PC-9 (cell line): ENCODE measurements around the gene ESR1. TPM values are rescaled to one million over a fixed set of nuclear protein-coding genes. Genes with fewer than 3 reads are reported as not detected.

Source experiments
- BruUV-seq: library from RNA; stranded (reverse); fragments of 400-500 nt; replicated peaks from 2 replicates; lab custom pipeline; 2021; lab: Mats Ljungman, UMichigan
- CTCF ChIA-PET: fragments of 300-600 bp; sonication (Branson Sonifier 250); formaldehyde crosslinking; loops from one replicate; lab custom pipeline; 2022; ENCODE audit warnings: antibody characterized with exemption; lab: Charles Lee
- POLR2A ChIA-PET: fragments of 300-600 bp; sonication (Branson Sonifier 250); formaldehyde crosslinking; loops from one replicate; lab custom pipeline; 2022; ENCODE audit warnings: antibody characterized with exemption; ENCODE audit not compliant: unreplicated experiment; lab: Charles Lee
- DNase-seq, 2 experiments: peaks; one replicate each; pipeline versions ENCODE4 v3.0.0 to v3.0.0-alpha.2; 2015 to 2022; ENCODE audit warnings: mixed read lengths in 1 of 2
- H2AFZ ChIP-seq: fragments of 200-600 bp; sonication (generic); 2 replicates; pipeline ENCODE4 v1.8.1; 2017; ENCODE audit warnings: antibody characterized with exemption
- H3F3A ChIP-seq: fragments of 200-600 bp; sonication (generic); 2 replicates; pipeline ENCODE4 v1.8.1; 2017; ENCODE audit warnings: antibody characterized with exemption, mild to moderate bottlenecking, low read depth; ENCODE audit not compliant: insufficient read depth
- H3K27ac ChIP-seq: fragments of 200-600 bp; sonication (generic); 2 replicates; pipeline ENCODE4 v1.6.1; 2016; ENCODE audit warnings: mixed run types
- H3K27me3 ChIP-seq: fragments of 200-600 bp; sonication (generic); 2 replicates; pipeline ENCODE4 v1.6.1; 2016; ENCODE audit warnings: low read depth, mixed run types; ENCODE audit not compliant: insufficient read depth
- H3K36me3 ChIP-seq: fragments of 200-600 bp; sonication (generic); 2 replicates; pipeline ENCODE4 v1.6.1; 2016; ENCODE audit warnings: low read depth, mixed run types
- H3K4me1 ChIP-seq: fragments of 200-600 bp; sonication (generic); replicated peaks from 2 replicates; pipeline ENCODE4 v1.6.1; 2016; ENCODE audit warnings: mixed run types; ENCODE audit not compliant: insufficient read depth
- H3K4me2 ChIP-seq: fragments of 200-600 bp; sonication (generic); 2 replicates; pipeline ENCODE4 v1.6.1; 2017; ENCODE audit warnings: mixed run types
- H3K4me3 ChIP-seq: fragments of 200-600 bp; sonication (generic); 2 replicates; pipeline ENCODE4 v1.6.1; 2016; ENCODE audit warnings: mixed run types
- H3K79me2 ChIP-seq: fragments of 200-600 bp; sonication (generic); 2 replicates; pipeline ENCODE4 v1.6.1; 2017; ENCODE audit warnings: low read depth, mixed run types
- H3K9me2 ChIP-seq: fragments of 200-600 bp; sonication (generic); 2 replicates; pipeline ENCODE4 v1.8.1; 2017; ENCODE audit warnings: mild to moderate bottlenecking; ENCODE audit not compliant: insufficient read depth
- H3K9me3 ChIP-seq: fragments of 200-600 bp; sonication (generic); 2 replicates; pipeline ENCODE4 v1.8.1; 2016; ENCODE audit warnings: low read depth; ENCODE audit not compliant: insufficient read depth
- H4K20me1 ChIP-seq: fragments of 200-600 bp; sonication (generic); 2 replicates; pipeline ENCODE4 v1.8.1; 2017; ENCODE audit not compliant: insufficient read depth
- CTCF ChIP-seq: fragments of 200-600 bp; sonication (generic); conservative IDR thresholded peaks from 2 replicates; pipeline ENCODE4 v1.6.1; 2017; ENCODE audit warnings: mixed run types, antibody characterized with exemption, mild to moderate bottlenecking, moderate library complexity
- EZH2 ChIP-seq: fragments of 200-600 bp; sonication (generic); IDR thresholded peaks from 2 replicates; pipeline ENCODE4 v1.8.0; 2017; ENCODE audit warnings: antibody characterized with exemption, low read depth
- intact Hi-C: fragments of 100-400 bp; cut with micrococcal nuclease; formaldehyde crosslinking; loops from one replicate; pipeline ENCODE4 v1.10.0; 2022; ENCODE audit not compliant: unreplicated experiment
- total RNA-seq: library from RNA; stranded (reverse); gene quantifications from 2 replicates; pipeline ENCODE4 v1.2.3, GENCODE V29; 2021

ESR1 gene
- total RNA-seq, 1 experiment from 2014 or later: 1.5 TPM

- CTCF ChIA-PET: no interaction called here
- Histone ChIP-seq H3K27me3 (no peaks in the 10 kb centered on the region), H3K4me3 (no peak overlapping the region), H3K9me3 (no peaks in the 10 kb centered on the region; the same call in 1 of the 2 replicates), H3K79me2 (no peaks in the 10 kb centered on the region), H3F3A (no peaks in the 10 kb centered on the region), H3K4me2 (no peak overlapping the region), H3K9me2 (no peaks in the 10 kb centered on the region), H3K27ac (peak overlapping the region; percentile 30; the same call in 1 of the 2 replicates), H3K36me3 (no peaks in the 10 kb centered on the region), H3K4me1 (peaks cover 11% of the 10 kb centered on the region; the same call in 1 of the 2 replicates), H2AFZ (no peak overlapping the region), H4K20me1 (no peaks in the 10 kb centered on the region)
- TF ChIP-seq CTCF (no peak), EZH2 (no peak)
- intact Hi-C loops: no loop called here
- BruUV-seq: no TSS peak
- DNase-seq: peak in 1 of 2 experiments; percentile 53
- POLR2A ChIA-PET: no interaction called here
These were observed 191.7 kb downstream of the ESR1 start for GRCh38 chr6:151999194-151999593.

- Histone ChIP-seq H3K4me1 (peaks cover 11% of the 10 kb centered on the region; the same call in 1 of the 2 replicates), H3K4me3 (no peak overlapping the region), H3K4me2 (no peak overlapping the region), H3K36me3 (no peaks in the 10 kb centered on the region), H3K9me3 (no peaks in the 10 kb centered on the region; the same call in 1 of the 2 replicates), H2AFZ (no peak overlapping the region), H3K9me2 (no peaks in the 10 kb centered on the region), H3K27ac (no peak overlapping the region), H3F3A (no peaks in the 10 kb centered on the region), H3K27me3 (no peaks in the 10 kb centered on the region), H3K79me2 (no peaks in the 10 kb centered on the region), H4K20me1 (no peaks in the 10 kb centered on the region)
- intact Hi-C loops: no loop called here
- no TSS peak for BruUV-seq
- no peak for TF ChIP-seq CTCF
- TF ChIP-seq EZH2: no peak
- DNase-seq: no peak
- ChIA-PET CTCF (no interaction called here), POLR2A (no interaction called here)
These were observed 193.9 kb downstream of the ESR1 start for GRCh38 chr6:152001408-152001807.

- no TSS peak for BruUV-seq
- intact Hi-C loops: no loop called here
- TF ChIP-seq EZH2 (no peak), CTCF (no peak)
- Histone ChIP-seq H3K9me3 (no peaks in the 10 kb centered on the region; the same call in 1 of the 2 replicates), H3K27ac (no peak overlapping the region), H3F3A (no peaks in the 10 kb centered on the region), H3K36me3 (no peaks in the 10 kb centered on the region), H3K4me3 (no peak overlapping the region), H3K4me1 (peaks cover 11% of the 10 kb centered on the region; the same call in 1 of the 2 replicates), H3K27me3 (no peaks in the 10 kb centered on the region), H3K9me2 (no peaks in the 10 kb centered on the region), H2AFZ (no peak overlapping the region), H3K4me2 (no peak overlapping the region), H4K20me1 (no peaks in the 10 kb centered on the region), H3K79me2 (no peaks in the 10 kb centered on the region)
- DNase-seq: no peak
- CTCF ChIA-PET: no interaction called here
- POLR2A ChIA-PET: no interaction called here
These were observed 194.8 kb downstream of the ESR1 start for GRCh38 chr6:152002306-152002705.
